Ishikawa (cell line): ENCODE measurements around the gene CARD11.

Source experiments
- CREB1 ChIP-seq: IDR thresholded peaks from 2 replicates; pipeline ENCODE4 v1.6.1; 2012; ENCODE audit warnings: low read depth
- EP300 ChIP-seq: IDR thresholded peaks from 2 replicates; pipeline ENCODE4 v1.6.1; 2012; ENCODE audit warnings: borderline replicate concordance
- FOXM1 ChIP-seq: IDR thresholded peaks from 2 replicates; pipeline ENCODE4 v1.6.1; 2012; ENCODE audit warnings: low read depth, borderline replicate concordance
- MAX ChIP-seq: IDR thresholded peaks from 2 replicates; pipeline ENCODE4 v1.6.1; 2012
- NFIC ChIP-seq: IDR thresholded peaks from 2 replicates; pipeline ENCODE4 v1.6.1; 2012
- RAD21 ChIP-seq: IDR thresholded peaks from 2 replicates; pipeline ENCODE4 v1.6.1; 2012; ENCODE audit warnings: low read depth
- TAF1 ChIP-seq: IDR thresholded peaks from 2 replicates; pipeline ENCODE4 v1.6.1; 2012; ENCODE audit warnings: low read depth, mild to moderate bottlenecking
- TCF12 ChIP-seq: IDR thresholded peaks from 2 replicates; pipeline ENCODE4 v1.6.1; 2012; ENCODE audit warnings: low read depth
- TEAD4 ChIP-seq: IDR thresholded peaks from 2 replicates; pipeline ENCODE4 v1.6.1; 2012
- TF ChIP-seq, protein P1 (sequence below): IDR thresholded peaks from 2 replicates; pipeline ENCODE4 v1.6.1; 2012; ENCODE audit warnings: low read depth, mild to moderate bottlenecking

- TF ChIP-seq EP300 (no peak), TAF1 (no peak), TCF12 (no peak), MAX (no peak), FOXM1 (no peak), NFIC (no peak), RAD21 (no peak), CREB1 (no peak), TEAD4 (no peak)
- TF ChIP-seq, protein P1, sequence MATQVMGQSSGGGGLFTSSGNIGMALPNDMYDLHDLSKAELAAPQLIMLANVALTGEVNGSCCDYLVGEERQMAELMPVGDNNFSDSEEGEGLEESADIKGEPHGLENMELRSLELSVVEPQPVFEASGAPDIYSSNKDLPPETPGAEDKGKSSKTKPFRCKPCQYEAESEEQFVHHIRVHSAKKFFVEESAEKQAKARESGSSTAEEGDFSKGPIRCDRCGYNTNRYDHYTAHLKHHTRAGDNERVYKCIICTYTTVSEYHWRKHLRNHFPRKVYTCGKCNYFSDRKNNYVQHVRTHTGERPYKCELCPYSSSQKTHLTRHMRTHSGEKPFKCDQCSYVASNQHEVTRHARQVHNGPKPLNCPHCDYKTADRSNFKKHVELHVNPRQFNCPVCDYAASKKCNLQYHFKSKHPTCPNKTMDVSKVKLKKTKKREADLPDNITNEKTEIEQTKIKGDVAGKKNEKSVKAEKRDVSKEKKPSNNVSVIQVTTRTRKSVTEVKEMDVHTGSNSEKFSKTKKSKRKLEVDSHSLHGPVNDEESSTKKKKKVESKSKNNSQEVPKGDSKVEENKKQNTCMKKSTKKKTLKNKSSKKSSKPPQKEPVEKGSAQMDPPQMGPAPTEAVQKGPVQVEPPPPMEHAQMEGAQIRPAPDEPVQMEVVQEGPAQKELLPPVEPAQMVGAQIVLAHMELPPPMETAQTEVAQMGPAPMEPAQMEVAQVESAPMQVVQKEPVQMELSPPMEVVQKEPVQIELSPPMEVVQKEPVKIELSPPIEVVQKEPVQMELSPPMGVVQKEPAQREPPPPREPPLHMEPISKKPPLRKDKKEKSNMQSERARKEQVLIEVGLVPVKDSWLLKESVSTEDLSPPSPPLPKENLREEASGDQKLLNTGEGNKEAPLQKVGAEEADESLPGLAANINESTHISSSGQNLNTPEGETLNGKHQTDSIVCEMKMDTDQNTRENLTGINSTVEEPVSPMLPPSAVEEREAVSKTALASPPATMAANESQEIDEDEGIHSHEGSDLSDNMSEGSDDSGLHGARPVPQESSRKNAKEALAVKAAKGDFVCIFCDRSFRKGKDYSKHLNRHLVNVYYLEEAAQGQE = no peak
Measured at GRCh38 chr7:2905027-2905426, 138.6 kb downstream of the CARD11 start.
